Body of pancreas (tissue), 4 donors: ENCODE data around the gene HSD11B2. TPM values are rescaled to one million over a fixed set of nuclear protein-coding genes. Genes with fewer than 3 reads are reported as not detected.

Experiments
- ATAC-seq: fragments of 150-250 bp; one replicate; pipeline ENCODE4 v1.9.1; 2016
- DNase-seq, 4 donors: peaks; one replicate each; pipeline ENCODE4 v3.0.0-alpha.2; 2019
- H3K27ac ChIP-seq, 4 donors: fragments of 200-600 bp; sonication (generic); 1 replicate in 3 of 4; 2 replicates in 1 of 4; pipeline versions ENCODE4 v1.5.1 to v1.6.1; 2016 to 2019; ENCODE audit warnings: mild to moderate bottlenecking in 1 of 4, mixed read lengths in 1 of 4, moderate library complexity in 1 of 4
- H3K27me3 ChIP-seq, 2 donors: fragments of 200-600 bp; sonication (generic); one replicate each; pipeline ENCODE4 v1.6.0; 2016; ENCODE audit warnings: mild to moderate bottlenecking in 1 of 2
- H3K36me3 ChIP-seq, 2 donors: fragments of 200-600 bp; sonication (generic); replicated peaks in 1 of 2; 2 replicates each; pipeline ENCODE4 v1.5.1; 2016; ENCODE audit warnings: low read depth in 2 of 2; ENCODE audit not compliant: insufficient read depth in 1 of 2
- H3K4me1 ChIP-seq: fragments of 200-600 bp; sonication (generic); one replicate; pipeline ENCODE4 v1.6.0; 2016
- H3K4me3 ChIP-seq, 2 donors: fragments of 200-600 bp; sonication (generic); 1 replicate in 1 of 2; 2 replicates in 1 of 2; pipeline ENCODE4 v1.5.1; 2016 to 2019
- H3K9me3 ChIP-seq, 3 donors: fragments of 200-600 bp; sonication (generic); 1 replicate in 2 of 3; 2 replicates in 1 of 3; pipeline ENCODE4 v1.5.1; 2016
- CTCF ChIP-seq, 7 experiments: fragments of 450-650 bp in 4 of 7; fragments of 200-600 bp in 3 of 7; sonication (generic) in 3 of 7; IDR thresholded peaks; one replicate each; pipeline ENCODE4 v1.5.1; 2016 to 2019; ENCODE audit warnings: antibody characterized with exemption in 7 of 7
- POLR2A ChIP-seq, 3 donors: fragments of 450-650 bp; IDR thresholded peaks; one replicate each; pipeline ENCODE4 v1.6.1; 2016; ENCODE audit warnings: antibody characterized with exemption in 3 of 3, mild to moderate bottlenecking in 2 of 3
- WGBS, 2 donors: methylation state at CpG; one replicate each; pipeline ENCODE4 v1.1.5; 2017; 5-methylcytosine and 5-hydroxymethylcytosine counted together
- intact Hi-C: fragments of 100-400 bp; cut with DNase I; formaldehyde crosslinking; loops from one replicate; pipeline ENCODE4 v1.15.1; 2023
- total RNA-seq, 2 donors: library from RNA; depleted of rRNA; stranded (reverse); fragments of >200 nt; gene quantifications; one replicate each; pipeline ENCODE4 v1.1.0, GENCODE V29; 2016

The HSD11B2 gene
- total RNA-seq, 2 donors from 2014 or later: 5.4 to 13.8 TPM

GRCh38 chr16:67441271-67441753 lies 10.4 kb downstream of the HSD11B2 start:
- no peaks in the 10 kb centered on the region for H3K9me3 ChIP-seq
- H3K4me3 ChIP-seq: no peak overlapping the region
- intact Hi-C loops: no loop called here
- H3K36me3 ChIP-seq: peaks cover 9 to 16% of the 10 kb centered on the region in 2 donors
- TF ChIP-seq POLR2A (IDR thresholded peaks at IDR 0.05) (peak in 1 of 3 donors; percentile 8), CTCF (IDR thresholded peaks at IDR 0.05) (no peak)
- ATAC-seq: peak; percentile 88
- H3K27me3 ChIP-seq: no peaks in the 10 kb centered on the region
- 24 to 26% methylated on average over 7 to 17 of the region's 17 CpGs for WGBS, 2 donors
- peak overlapping the region; percentile 65 to 75 (median 70) for H3K27ac ChIP-seq
- peaks cover 50% of the 10 kb centered on the region for H3K4me1 ChIP-seq
- DNase-seq: peak; percentile 83 to 96 (median 94)

- no peak for ATAC-seq
Measured at GRCh38 chr16:67441907-67442306, 11.0 kb downstream of the HSD11B2 start.

GRCh38 chr16:67442581-67443255 lies 11.8 kb downstream of the HSD11B2 start:
- Histone ChIP-seq H3K4me3 (no peak overlapping the region), H3K4me1 (peaks cover 64% of the 10 kb centered on the region), H3K9me3 (no peaks in the 10 kb centered on the region), H3K36me3 (peaks cover 9 to 12% of the 10 kb centered on the region in 2 donors), H3K27me3 (no peaks in the 10 kb centered on the region), H3K27ac (peak overlapping the region; percentile 10 to 69 (median 22))
- intact Hi-C loops: no loop called here
- no peak for ATAC-seq
- no peak for DNase-seq
- WGBS, 2 donors: 89 to 93% methylated on average over 8 to 13 of the region's 13 CpGs
- TF ChIP-seq CTCF (IDR thresholded peaks at IDR 0.05) (no peak), POLR2A (IDR thresholded peaks at IDR 0.05) (no peak)

More at GRCh38 chr16:67441907-67442306, 11.0 kb downstream of the HSD11B2 start:
- no peak for TF ChIP-seq POLR2A (IDR thresholded peaks at IDR 0.05)
- no peak for TF ChIP-seq CTCF (IDR thresholded peaks at IDR 0.05)
- Histone ChIP-seq H3K36me3 (peaks cover 9 to 16% of the 10 kb centered on the region in 2 donors), H3K27me3 (no peaks in the 10 kb centered on the region), H3K9me3 (no peaks in the 10 kb centered on the region), H3K27ac (peak overlapping the region; percentile 65 to 75 (median 70)), H3K4me1 (peaks cover 56% of the 10 kb centered on the region), H3K4me3 (no peak overlapping the region)
- intact Hi-C loops: no loop called here
- 35 to 39% methylated on average over 4 to 5 of the region's 5 CpGs for WGBS, 2 donors
- DNase-seq: peak in 2 of 4 donors; percentile 41 to 51

GRCh38 chr16:67443265-67443664 lies 12.3 kb downstream of the HSD11B2 start:
- no peak for TF ChIP-seq POLR2A (IDR thresholded peaks at IDR 0.05)
- TF ChIP-seq CTCF (IDR thresholded peaks at IDR 0.05): no peak
- Histone ChIP-seq H3K4me3 (no peak overlapping the region), H3K27me3 (no peaks in the 10 kb centered on the region), H3K36me3 (peaks cover 4 to 11% of the 10 kb centered on the region in 2 donors), H3K27ac (peak overlapping the region in 3 of 4 donors; percentile 19 to 69 (median 24)), H3K9me3 (no peaks in the 10 kb centered on the region), H3K4me1 (peaks cover 67% of the 10 kb centered on the region)
- 68 to 69% methylated on average over 5 to 6 of the region's 6 CpGs for WGBS, 2 donors
- intact Hi-C loops: no loop called here
- DNase-seq (peak in 2 of 4 donors; percentile 25 to 41), ATAC-seq (no peak)
